Left hindlimb (tissue), 1 donor: ENCODE measurements around the gene CDKN2D.
A peak's percentile ranks its signal among the peaks of the same experiment; 100 is the strongest.

Source experiments
- DNase-seq: peaks from one replicate; pipeline ENCODE4 v3.0.0-alpha.2; 2018

The CDKN2D gene

GRCh38 chr19:10518444-10519361 lies 50.1 kb downstream of the CDKN2D start:
- DNase-seq: no peak

- peak; percentile 45 for DNase-seq
Observed at GRCh38 chr19:10517760-10518443, 50.9 kb downstream of the CDKN2D start.

- DNase-seq: no peak
Observed at GRCh38 chr19:10517361-10517759, 51.4 kb downstream of the CDKN2D start, which contains the start of gene S1PR5. Gene S1PR5, minus strand, starts transcription at chr19:10517447. Its CDS starts 2,436 bp downstream, at chr19:10515011.

GRCh38 chr19:10516671-10517286 lies 52.0 kb downstream of the CDKN2D start:
- DNase-seq: no peak
